Esophagus squamous epithelium (tissue), 5 donors: Measurements from ENCODE around the gene ACAN. TPM values are rescaled to one million over a fixed set of nuclear protein-coding genes. Genes with fewer than 3 reads are reported as not detected.
"Not testable (repeated sequence)": the region's sequence is repeated elsewhere in the genome, so short reads cannot be mapped to it uniquely, and the experiment has no call there.

Experiments used
- DNase-seq: peaks from one replicate; lab custom pipeline; 2025; lab: John Stamatoyannopoulos, UW
- H3K27ac ChIP-seq, 4 donors: fragments of 200-600 bp; sonication (generic); one replicate each; pipeline ENCODE4 v1.5.1; 2016 to 2019; ENCODE audit warnings: mild to moderate bottlenecking in 1 of 4
- H3K27me3 ChIP-seq, 4 donors: fragments of 200-600 bp; sonication (generic); 1 replicate in 3 of 4; 2 replicates in 1 of 4; pipeline versions ENCODE4 v1.5.1 to v1.6.0; 2017 to 2021; ENCODE audit warnings: antibody characterized with exemption in 1 of 4
- H3K36me3 ChIP-seq, 3 donors: fragments of 200-600 bp; sonication (generic); one replicate each; pipeline ENCODE4 v1.5.1; 2016 to 2019
- H3K4me1 ChIP-seq, 3 donors: fragments of 200-600 bp; sonication (generic); one replicate each; pipeline ENCODE4 v1.5.1; 2017 to 2019
- H3K4me3 ChIP-seq, 4 donors: fragments of 200-600 bp; sonication (generic); 1 replicate in 3 of 4; 2 replicates in 1 of 4; pipeline ENCODE4 v1.5.1; 2016 to 2019; ENCODE audit warnings: mild to moderate bottlenecking in 2 of 4, moderate library complexity in 1 of 4
- H3K9me3 ChIP-seq, 3 donors: fragments of 200-600 bp; sonication (generic); one replicate each; pipeline ENCODE4 v1.5.1; 2016 to 2019
- POLR2A ChIP-seq, 4 donors: fragments of 450-650 bp; IDR thresholded peaks; one replicate each; pipeline ENCODE4 v1.6.1; 2017; ENCODE audit warnings: antibody characterized with exemption in 4 of 4, mild to moderate bottlenecking in 4 of 4, moderate library complexity in 3 of 4
- WGBS, 2 donors: methylation state at CpG; one replicate each; pipeline ENCODE4 v1.1.5; 2018; 5-methylcytosine and 5-hydroxymethylcytosine counted together
- intact Hi-C: fragments of 100-400 bp; cut with DNase I; formaldehyde crosslinking; loops from one replicate; pipeline ENCODE4 v1.15.0; 2022
- total RNA-seq, 4 donors: library from RNA; depleted of rRNA; stranded (reverse); fragments of >200 nt; gene quantifications; one replicate each; pipeline ENCODE4 v1.1.0, GENCODE V29; 2016
- TF ChIP-seq, protein P1 (sequence below), 6 experiments: fragments of 450-650 bp in 4 of 6; fragments of 200-600 bp in 2 of 6; sonication (generic) in 2 of 6; IDR thresholded peaks; one replicate each; pipeline ENCODE4 v1.5.1; 2016 to 2019; ENCODE audit warnings: antibody characterized with exemption in 6 of 6, mild to moderate bottlenecking in 4 of 6, moderate library complexity in 4 of 6
- donor health status: DM: yes; HTN: yes; CAD: no.

Gene ACAN
- total RNA-seq, 4 donors from 2014 or later = 0.34 to 2.6 (median 0.76) TPM; not detected in 1

DNA sequence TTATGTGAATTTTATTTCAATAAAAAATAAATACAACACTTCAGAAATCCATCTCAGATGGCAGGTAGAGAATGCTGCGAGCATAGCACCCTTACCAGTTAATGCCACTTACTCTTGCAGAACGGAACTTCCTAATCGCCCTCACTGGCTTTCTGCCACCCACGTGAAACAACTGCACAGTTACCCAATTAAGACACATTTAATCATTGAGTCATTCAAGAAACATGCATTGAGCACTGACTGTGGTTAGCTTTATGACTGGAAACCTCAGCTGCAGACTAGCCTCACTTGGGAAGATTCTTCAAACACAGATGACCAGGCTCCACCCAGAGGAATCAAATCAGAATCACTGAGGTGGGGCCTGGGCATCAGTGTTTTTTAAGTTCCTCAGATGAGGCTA is 115.5 kb downstream of the ACAN start:
- Histone ChIP-seq H3K4me3 (no peak overlapping the region), H3K27ac (peak overlapping the region in 1 of 4 donors; percentile 34), H3K36me3 (no peaks in the 10 kb centered on the region), H3K9me3 (no peaks in the 10 kb centered on the region), H3K27me3 (no peaks in the 10 kb centered on the region), H3K4me1 (peaks cover 0 to 19% (median 10%) of the 10 kb centered on the region in 3 donors)
- no peak for DNase-seq
- intact Hi-C loops = no loop called here
- TF ChIP-seq, protein P1, sequence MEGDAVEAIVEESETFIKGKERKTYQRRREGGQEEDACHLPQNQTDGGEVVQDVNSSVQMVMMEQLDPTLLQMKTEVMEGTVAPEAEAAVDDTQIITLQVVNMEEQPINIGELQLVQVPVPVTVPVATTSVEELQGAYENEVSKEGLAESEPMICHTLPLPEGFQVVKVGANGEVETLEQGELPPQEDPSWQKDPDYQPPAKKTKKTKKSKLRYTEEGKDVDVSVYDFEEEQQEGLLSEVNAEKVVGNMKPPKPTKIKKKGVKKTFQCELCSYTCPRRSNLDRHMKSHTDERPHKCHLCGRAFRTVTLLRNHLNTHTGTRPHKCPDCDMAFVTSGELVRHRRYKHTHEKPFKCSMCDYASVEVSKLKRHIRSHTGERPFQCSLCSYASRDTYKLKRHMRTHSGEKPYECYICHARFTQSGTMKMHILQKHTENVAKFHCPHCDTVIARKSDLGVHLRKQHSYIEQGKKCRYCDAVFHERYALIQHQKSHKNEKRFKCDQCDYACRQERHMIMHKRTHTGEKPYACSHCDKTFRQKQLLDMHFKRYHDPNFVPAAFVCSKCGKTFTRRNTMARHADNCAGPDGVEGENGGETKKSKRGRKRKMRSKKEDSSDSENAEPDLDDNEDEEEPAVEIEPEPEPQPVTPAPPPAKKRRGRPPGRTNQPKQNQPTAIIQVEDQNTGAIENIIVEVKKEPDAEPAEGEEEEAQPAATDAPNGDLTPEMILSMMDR (IDR thresholded peaks at IDR 0.05) = no peak
- no peak for TF ChIP-seq POLR2A (IDR thresholded peaks at IDR 0.05)
- 16 to 23% methylated on average over 4 of the region's 4 CpGs for whole genome bisulfite sequencing, 2 donors

DNA sequence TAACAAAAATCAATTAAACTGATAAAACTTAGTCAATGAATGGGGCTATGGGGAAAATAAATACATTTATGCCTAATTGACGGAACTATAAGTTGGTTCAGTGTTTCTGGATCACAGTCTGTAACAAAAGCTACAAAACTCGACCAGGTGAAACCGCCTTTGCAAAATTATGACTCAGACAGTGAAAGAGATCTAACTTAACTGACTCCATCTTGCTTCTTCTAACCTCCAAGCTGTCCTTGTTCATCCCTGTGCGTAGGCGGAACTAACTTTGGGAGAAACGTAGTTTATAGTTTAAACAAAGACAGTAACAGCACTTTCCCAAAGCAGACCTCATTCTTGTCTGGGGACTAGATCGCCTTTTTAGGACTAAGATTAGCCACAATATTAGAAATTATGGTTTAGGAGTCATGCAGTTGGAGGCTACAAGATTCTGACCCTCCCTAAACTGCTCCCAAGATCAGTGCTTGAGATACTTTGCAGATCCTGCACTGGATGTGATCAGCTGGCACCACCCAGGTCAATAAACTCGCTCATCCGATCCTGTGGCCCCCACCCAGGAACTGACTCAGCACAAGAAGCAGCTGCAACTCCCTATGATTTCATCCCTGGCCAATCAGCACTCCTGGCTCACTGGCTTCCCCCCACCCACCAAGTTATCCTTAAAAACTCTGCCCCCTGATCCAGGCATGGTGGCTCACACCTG is 117.1 kb downstream of the ACAN start:
- no peaks in the 10 kb centered on the region for H3K9me3 ChIP-seq
- intact Hi-C loops = no loop called here
- 58 to 68% methylated on average over 7 to 9 of the region's 9 CpGs for WGBS, 2 donors
- H3K27me3 ChIP-seq = no peaks in the 10 kb centered on the region
- peaks cover 0 to 14% (median 5%) of the 10 kb centered on the region in 3 donors for H3K4me1 ChIP-seq
- H3K27ac ChIP-seq = no peak overlapping the region
- TF ChIP-seq, protein P1 (IDR thresholded peaks at IDR 0.05) = no peak
- no peak for TF ChIP-seq POLR2A (IDR thresholded peaks at IDR 0.05)
- H3K4me3 ChIP-seq = no peak overlapping the region
- no peak for DNase-seq
- no peaks in the 10 kb centered on the region for H3K36me3 ChIP-seq

DNA sequence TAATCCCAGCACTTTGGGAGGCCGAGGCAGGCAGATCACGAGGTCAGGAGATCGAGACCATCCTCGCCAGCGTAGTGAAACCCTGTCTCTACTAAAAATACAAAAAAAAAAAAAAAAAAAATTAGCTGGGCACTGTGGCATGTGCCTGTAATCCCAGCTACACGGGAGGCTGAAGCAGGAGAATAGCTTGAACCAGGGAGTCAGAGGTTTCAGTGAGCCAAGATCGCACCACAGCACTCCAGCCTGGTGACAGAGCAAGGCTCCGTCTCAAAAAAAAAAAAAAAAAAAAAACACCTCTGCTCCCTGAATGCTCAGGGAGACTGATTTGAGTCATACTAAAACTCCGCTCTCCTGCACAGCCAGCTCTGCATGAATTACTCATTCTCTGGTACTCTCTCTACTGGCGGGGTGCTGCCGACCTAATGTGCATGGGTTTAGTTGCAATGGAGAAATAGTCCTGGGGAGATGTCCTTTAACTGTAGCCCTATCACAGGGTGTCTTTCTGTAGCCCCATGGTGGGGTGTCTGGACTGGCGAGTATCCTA is 117.7 kb downstream of the ACAN start:
- H3K9me3 ChIP-seq, H3K27ac ChIP-seq, intact Hi-C loops, H3K27me3 ChIP-seq, H3K36me3 ChIP-seq, DNase-seq, H3K4me3 ChIP-seq: not testable (repeated sequence)
- WGBS, 2 donors = 59 to 68% methylated on average over 7 to 11 of the region's 12 CpGs
- H3K4me1 ChIP-seq = peaks cover 0 to 14% (median 5%) of the 10 kb centered on the region in 3 donors

Other genes with a start within 250 kb of the ACAN start
- gene AEN, start 182.1 kb upstream of the ACAN start, total RNA-seq = 10 to 100 TPM; 13.4 to 31.4 (median 18.1) TPM
- gene ISG20, start 164.4 kb upstream of the ACAN start, total RNA-seq = 10 to 100 TPM; 14.0 to 24.1 (median 19.7) TPM
- 1 to 10 TPM; 3.1 to 9.4 (median 7.8) TPM for gene HAPLN3, start 92.1 kb downstream of the ACAN start, total RNA-seq
- 100 to 1,000 TPM in 2 of 4 donors, 10 to 100 TPM in 2; 50.7 to 186 (median 81.7) TPM for gene MFGE8, start 109.9 kb downstream of the ACAN start, total RNA-seq